22Rv1 (cell line): ENCODE measurements around the gene AK1.

Experiments
- CTCF ChIP-seq: fragments of 450-650 bp; IDR thresholded peaks from 2 replicates; pipeline ENCODE4 v1.5.1; 2017; ENCODE audit warnings: mild to moderate bottlenecking
- ZFX ChIP-seq: fragments of 450-650 bp; IDR thresholded peaks from 2 replicates; pipeline ENCODE4 v1.6.1; 2017; ENCODE audit warnings: antibody characterized with exemption, borderline replicate concordance

- TF ChIP-seq CTCF (no peak), ZFX (no peak)
Measured at GRCh38 chr9:127920794-127921193, 43.3 kb upstream of the AK1 start.
